ENCODE data around the gene HFE.

Gene HFE

DNA sequence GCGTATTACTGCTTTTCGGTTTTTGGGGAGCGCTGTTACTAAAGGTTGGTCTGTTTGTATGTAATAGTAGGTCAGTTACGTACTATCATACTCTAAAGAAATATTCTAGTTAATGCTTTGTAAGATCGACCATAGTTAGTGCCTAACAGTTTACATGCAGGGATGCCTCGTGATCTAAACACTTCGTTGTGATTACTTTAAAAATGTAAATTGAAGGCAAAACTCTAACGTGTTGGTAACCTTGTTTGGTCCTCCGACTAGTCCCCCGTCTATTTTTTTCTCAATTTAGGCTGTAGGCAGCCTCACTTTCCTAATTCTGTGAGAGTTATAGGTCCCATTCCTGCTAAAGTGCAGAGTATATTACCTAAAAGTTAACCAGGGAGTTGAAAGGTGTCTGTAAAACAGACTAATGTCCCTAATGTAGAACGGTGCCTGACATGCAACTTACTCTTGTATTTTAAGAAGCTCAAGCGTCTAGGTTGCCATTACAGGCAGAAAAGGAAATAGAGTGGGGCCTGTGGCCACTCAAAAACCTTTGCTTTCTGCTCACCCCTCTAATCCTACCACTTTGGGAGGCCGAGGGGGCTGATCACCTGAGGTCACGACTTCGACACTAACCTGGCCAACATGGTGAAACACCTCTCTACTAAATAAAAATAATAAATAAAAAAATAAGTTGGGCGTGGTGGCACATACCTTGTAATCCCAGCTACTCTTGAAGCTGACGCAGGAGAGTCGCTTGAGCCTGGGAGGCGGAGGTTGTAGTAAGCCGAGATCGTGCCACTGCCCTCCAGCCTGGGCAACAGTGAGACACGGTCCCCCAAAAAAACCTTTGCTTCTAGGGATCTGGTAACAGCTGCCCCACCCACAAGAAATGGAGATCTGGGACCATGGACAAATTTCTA is 37.8 kb downstream of the HFE start:
- H4K20me1 ChIP-seq = peaks cover 41 to 60% (median 49%) of the 10 kb centered on the region in 11 experiments
- no peaks in the 10 kb centered on the region for H3K27me3 ChIP-seq
- peak overlapping the region; percentile 93 to 99 (median 95) for H3K9ac ChIP-seq
- TF ChIP-seq Cebpa-rat (IDR thresholded peaks at IDR 0.05) = no peak
- 0 out of 22 replicates have a peak, but pooled peaks cover 0 to 4% (median 0%) of the 10 kb centered on the region in 11 experiments for H3K9me3 ChIP-seq (replicated peaks in 1 of 11)
- peak overlapping the region; percentile 69 to 99 (median 97) for H3K27ac ChIP-seq
- H3K4me1 ChIP-seq = peaks cover 30 to 56% (median 38%) of the 10 kb centered on the region in 10 experiments
- H3K4me2 ChIP-seq = peak overlapping the region; percentile 84 to 95 (median 87)
- H3K4me3 ChIP-seq = peak overlapping the region; percentile 71 to 96 (median 87)
- peaks cover 18 to 38% (median 27%) of the 10 kb centered on the region in 11 experiments for H3K36me3 ChIP-seq

DNA sequence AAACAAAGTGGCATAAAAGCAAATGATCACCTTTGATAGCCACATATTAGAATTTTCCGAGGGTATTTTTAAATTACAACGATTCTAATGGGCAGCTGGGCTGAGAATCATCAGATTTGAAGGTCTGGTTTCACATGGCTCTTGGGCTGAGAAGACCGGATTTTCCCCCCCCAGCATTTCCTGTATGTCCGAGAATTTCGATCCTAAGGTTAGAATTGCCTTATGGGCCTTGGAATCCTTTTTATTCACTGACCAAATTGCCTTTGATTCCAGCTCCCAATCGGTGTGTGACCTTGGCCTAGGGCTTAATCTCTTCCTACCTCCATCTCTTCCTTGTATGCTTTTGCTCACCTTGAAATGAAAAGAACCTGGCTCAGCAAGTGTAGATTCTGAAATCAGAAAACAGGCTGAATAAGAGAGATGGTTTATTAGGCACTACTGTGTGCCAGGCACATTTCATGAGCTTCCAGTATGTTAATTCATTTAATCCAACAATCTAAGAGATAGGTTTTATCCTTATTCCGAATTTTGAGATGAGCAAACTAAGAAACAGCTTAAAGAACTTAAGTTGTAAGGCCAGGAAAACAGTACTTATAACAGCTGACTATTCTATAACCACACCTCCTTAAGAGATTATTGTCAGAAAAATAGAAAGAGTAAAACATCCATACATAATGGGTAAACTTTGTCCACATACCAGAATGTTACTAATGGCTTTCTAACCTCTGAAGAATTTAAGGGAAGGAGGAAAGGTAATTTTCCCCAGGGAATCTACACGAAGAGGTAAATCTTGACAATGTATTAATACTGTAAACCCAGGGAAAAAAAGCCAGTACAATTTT is 39.4 kb downstream of the HFE start:
- H3K27ac ChIP-seq = peak overlapping the region; percentile 69 to 99 (median 97); a peak in 21 of 22 replicates
- H3K27me3 ChIP-seq = no peaks in the 10 kb centered on the region
- no peak for TF ChIP-seq Cebpa-rat (IDR thresholded peaks at IDR 0.05)
- H3K4me3 ChIP-seq = peak overlapping the region; percentile 71 to 96 (median 87)
- H3K36me3 ChIP-seq = peaks cover 33 to 53% (median 41%) of the 10 kb centered on the region in 11 experiments
- peak overlapping the region; percentile 93 to 99 (median 95) for H3K9ac ChIP-seq
- peaks cover 29 to 58% (median 33%) of the 10 kb centered on the region in 10 experiments for H3K4me1 ChIP-seq
- H3K9me3 ChIP-seq (replicated peaks in 1 of 11) = 0 out of 22 replicates have a peak, but pooled peaks cover 0 to 8% (median 0%) of the 10 kb centered on the region in 11 experiments
- H3K4me2 ChIP-seq = peak overlapping the region; percentile 84 to 95 (median 87)
- H4K20me1 ChIP-seq = peaks cover 45 to 76% (median 63%) of the 10 kb centered on the region in 11 experiments

GRCh38 chr6:26128013-26128771 is 41.0 kb downstream of the HFE start:
- peak overlapping the region; percentile 71 to 96 (median 87); a peak in 14 of 20 replicates for H3K4me3 ChIP-seq
- H3K9ac ChIP-seq = peak overlapping the region in 7 of 11 experiments; percentile 4 to 99 (median 94); a peak in 8 of 22 replicates
- peak overlapping the region in 2 of 11 experiments; percentile 8 to 16; a peak in 1 of 22 replicates for H3K27ac ChIP-seq
- no peak for TF ChIP-seq Cebpa-rat (IDR thresholded peaks at IDR 0.05)
- no peaks in the 10 kb centered on the region for H3K27me3 ChIP-seq
- peak overlapping the region; percentile 84 to 95 (median 87) for H3K4me2 ChIP-seq
- H3K4me1 ChIP-seq = peaks cover 18 to 60% (median 22%) of the 10 kb centered on the region in 10 experiments
- peaks cover 33 to 69% (median 51%) of the 10 kb centered on the region in 11 experiments for H3K36me3 ChIP-seq
- H3K9me3 ChIP-seq (replicated peaks in 1 of 11) = 0 out of 22 replicates have a peak, but pooled peaks cover 0 to 8% (median 0%) of the 10 kb centered on the region in 11 experiments
- peaks cover 45 to 92% (median 75%) of the 10 kb centered on the region in 11 experiments for H4K20me1 ChIP-seq

DNA sequence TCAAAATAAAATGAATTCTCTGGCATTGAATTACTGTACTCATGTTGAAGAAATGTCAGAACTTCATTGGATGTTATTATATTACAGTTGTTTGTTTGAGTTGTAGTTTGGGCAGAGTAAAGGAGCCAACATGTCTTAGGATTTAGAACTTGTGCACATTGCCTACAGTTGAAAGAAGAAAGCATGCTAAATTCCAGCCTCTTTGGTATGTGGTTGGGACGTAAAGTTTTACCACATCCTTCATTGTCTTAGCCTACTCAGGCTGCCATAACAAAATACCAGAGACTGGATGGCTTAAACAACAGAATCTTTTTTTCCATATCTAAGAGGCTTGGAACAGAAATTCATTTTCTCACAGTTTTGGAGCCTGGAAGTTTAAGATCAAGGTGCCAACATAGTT is 42.4 kb downstream of the HFE start:
- H3K9ac ChIP-seq = no peak overlapping the region
- H3K4me2 ChIP-seq = peak overlapping the region in 4 of 11 experiments; percentile 4 to 59 (median 28); a peak in 7 of 22 replicates
- no peaks in the 10 kb centered on the region for H3K27me3 ChIP-seq
- no peak for TF ChIP-seq Cebpa-rat (IDR thresholded peaks at IDR 0.05)
- H3K4me3 ChIP-seq = no peak overlapping the region
- H3K4me1 ChIP-seq = peaks cover 18 to 67% (median 22%) of the 10 kb centered on the region in 10 experiments
- no peak overlapping the region for H3K27ac ChIP-seq
- H3K36me3 ChIP-seq = peaks cover 33 to 84% (median 60%) of the 10 kb centered on the region in 11 experiments
- H3K9me3 ChIP-seq (replicated peaks in 1 of 11) = 0 out of 22 replicates have a peak, but pooled peaks cover 0 to 8% (median 0%) of the 10 kb centered on the region in 11 experiments
- peaks cover 38 to 100% (median 69%) of the 10 kb centered on the region in 11 experiments for H4K20me1 ChIP-seq

GRCh38 chr6:26130581-26131249 is 43.5 kb downstream of the HFE start:
- Histone ChIP-seq H3K27ac (no peak overlapping the region), H3K9me3 (replicated peaks in 1 of 11) (0 out of 22 replicates have a peak, but pooled peaks cover 0 to 8% (median 0%) of the 10 kb centered on the region in 11 experiments), H3K9ac (no peak overlapping the region), H3K4me2 (peak overlapping the region in 2 of 11 experiments; percentile 46 to 59; a peak in 5 of 22 replicates), H3K27me3 (no peaks in the 10 kb centered on the region), H3K4me1 (peaks cover 18 to 70% (median 22%) of the 10 kb centered on the region in 10 experiments), H4K20me1 (peaks cover 28 to 100% (median 62%) of the 10 kb centered on the region in 11 experiments), H3K36me3 (peaks cover 33 to 94% (median 66%) of the 10 kb centered on the region in 11 experiments), H3K4me3 (no peak overlapping the region)
- TF ChIP-seq Cebpa-rat (IDR thresholded peaks at IDR 0.05) = no peak

DNA sequence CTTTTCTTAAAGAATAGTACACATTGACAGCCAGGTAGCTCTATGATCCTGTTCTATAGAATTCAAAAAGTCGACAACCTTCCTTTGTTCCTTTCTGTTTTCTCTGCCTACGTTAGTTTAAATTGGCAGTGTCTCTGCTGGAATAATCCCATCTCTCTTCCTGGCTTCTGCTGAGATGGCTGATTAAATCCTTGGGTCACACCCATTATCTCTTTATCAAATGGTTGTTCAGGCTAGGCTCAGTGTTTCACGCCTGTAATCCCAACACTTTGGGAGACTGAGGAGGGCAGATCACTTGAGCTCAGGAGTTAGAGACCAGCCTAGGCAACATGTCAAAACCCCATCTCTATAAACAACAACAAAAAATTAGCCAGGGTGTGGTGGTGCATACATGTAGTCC is 44.4 kb downstream of the HFE start:
- no peak for TF ChIP-seq Cebpa-rat (IDR thresholded peaks at IDR 0.05)
- H3K4me1 ChIP-seq = peaks cover 15 to 70% (median 20%) of the 10 kb centered on the region in 10 experiments
- peaks cover 25 to 100% (median 54%) of the 10 kb centered on the region in 11 experiments; a peak in 19 of 22 replicates for H4K20me1 ChIP-seq
- peaks cover 0 to 8% (median 0%) of the 10 kb centered on the region in 11 experiments; a peak in 1 of 22 replicates for H3K9me3 ChIP-seq (replicated peaks in 1 of 11)
- peaks cover 33 to 97% (median 72%) of the 10 kb centered on the region in 11 experiments for H3K36me3 ChIP-seq
- H3K4me2 ChIP-seq = peak overlapping the region in 2 of 11 experiments; percentile 46 to 59; a peak in 4 of 22 replicates
- no peak overlapping the region for H3K27ac ChIP-seq
- peak overlapping the region in 1 of 11 experiments; percentile 22; a peak in 1 of 22 replicates for H3K9ac ChIP-seq
- H3K27me3 ChIP-seq = no peaks in the 10 kb centered on the region
- no peak overlapping the region for H3K4me3 ChIP-seq

DNA sequence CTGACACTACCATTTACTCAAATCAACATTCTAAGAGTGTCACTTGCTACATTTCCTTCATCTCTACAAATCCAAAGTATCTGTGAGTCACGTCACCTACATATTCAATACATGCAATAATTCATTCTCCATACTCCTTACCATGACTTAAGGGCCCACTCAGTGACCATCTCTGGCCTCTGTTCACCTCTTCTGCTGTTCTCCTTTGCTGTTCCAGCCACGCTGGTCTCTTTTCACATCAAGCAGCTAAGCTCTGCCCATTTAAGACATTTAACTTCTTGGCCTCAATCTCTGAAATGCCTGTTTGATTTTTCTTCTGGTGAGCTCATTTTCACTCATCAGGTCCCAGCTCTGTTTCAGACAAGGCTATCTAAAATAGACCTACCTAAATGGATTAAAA is 46.5 kb downstream of the HFE start:
- no peaks in the 10 kb centered on the region for H3K27me3 ChIP-seq
- peaks cover 0 to 8% (median 0%) of the 10 kb centered on the region in 11 experiments; a peak in 1 of 22 replicates for H3K9me3 ChIP-seq (replicated peaks in 1 of 11)
- H3K4me3 ChIP-seq = no peak overlapping the region
- peaks cover 25 to 96% (median 67%) of the 10 kb centered on the region in 11 experiments; a peak in 21 of 22 replicates for H3K36me3 ChIP-seq
- peaks cover 7 to 99% (median 39%) of the 10 kb centered on the region in 11 experiments; a peak in 14 of 22 replicates for H4K20me1 ChIP-seq
- H3K4me2 ChIP-seq = peak overlapping the region in 1 of 11 experiments; percentile 46; a peak in 2 of 22 replicates
- 0 out of 22 replicates have a peak overlapping the region, but pooled peaks of 1 of the 11 experiments have one; percentile 25 for H3K9ac ChIP-seq
- H3K4me1 ChIP-seq = peaks cover 0 to 50% (median 0%) of the 10 kb centered on the region in 10 experiments; a peak in 8 of 20 replicates
- no peak for TF ChIP-seq Cebpa-rat (IDR thresholded peaks at IDR 0.05)
- H3K27ac ChIP-seq = no peak overlapping the region
